Kidney epithelial cell (primary cell): Measurements from ENCODE around the gene CRYAB. TPM values are rescaled to one million over a fixed set of nuclear protein-coding genes. Genes with fewer than 3 reads are reported as not detected.
A peak's percentile ranks its signal among the peaks of the same experiment; 100 is the strongest.

Experiments
- DNase-seq: peaks from one replicate; pipeline ENCODE4 v3.0.0-alpha.2; 2010; ENCODE audit warnings: low read depth
- H3K27me3 ChIP-seq: 2 replicates; pipeline ENCODE4 v1.6.0; 2011; ENCODE audit warnings: low read length; ENCODE audit not compliant: control insufficient read depth, insufficient read depth
- H3K36me3 ChIP-seq: 2 replicates; pipeline ENCODE4 v1.5.1; 2011; ENCODE audit warnings: low read length; ENCODE audit not compliant: control insufficient read depth, insufficient read depth
- H3K4me3 ChIP-seq: 2 replicates; pipeline ENCODE4 v1.5.1; 2011; ENCODE audit warnings: low read depth, mild to moderate bottlenecking, control low read depth, low read length
- total RNA-seq: library from RNA; depleted of rRNA; stranded (reverse); fragments of >200 nt; gene quantifications from 2 replicates; pipeline ENCODE4 v1.2.3, GENCODE V29; 2015
- TF ChIP-seq, protein P1 (sequence below): IDR thresholded peaks from 2 replicates; pipeline ENCODE4 v1.5.1; 2011; ENCODE audit warnings: mild to moderate bottlenecking, moderate library complexity, low read length, control low read depth, inconsistent platforms; ENCODE audit not compliant: insufficient read depth, poor library complexity, severe bottlenecking

Gene CRYAB
- total RNA-seq, 1 donor from 2014 or later = 23.9 TPM

DNA sequence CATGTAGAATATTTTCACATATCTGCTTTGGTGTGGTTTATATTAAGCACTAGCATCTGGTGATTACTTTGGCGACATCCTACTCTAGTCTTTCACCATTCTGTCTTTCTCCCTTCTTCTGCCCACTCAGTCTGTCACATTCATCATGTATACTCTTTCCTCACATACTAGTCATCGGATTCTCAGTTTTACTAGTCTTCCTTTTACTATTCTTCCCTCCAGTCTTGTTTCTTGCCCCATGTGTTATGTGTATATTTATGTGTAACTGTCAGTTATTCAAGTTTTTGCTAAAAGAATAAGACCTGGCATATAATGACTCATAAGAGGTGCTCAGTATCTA, 21.0 kb upstream of the CRYAB start:
- H3K4me3 ChIP-seq = no peak overlapping the region
- H3K27me3 ChIP-seq = no peaks in the 10 kb centered on the region
- H3K36me3 ChIP-seq = no peaks in the 10 kb centered on the region
- no peak for DNase-seq
- TF ChIP-seq, protein P1, sequence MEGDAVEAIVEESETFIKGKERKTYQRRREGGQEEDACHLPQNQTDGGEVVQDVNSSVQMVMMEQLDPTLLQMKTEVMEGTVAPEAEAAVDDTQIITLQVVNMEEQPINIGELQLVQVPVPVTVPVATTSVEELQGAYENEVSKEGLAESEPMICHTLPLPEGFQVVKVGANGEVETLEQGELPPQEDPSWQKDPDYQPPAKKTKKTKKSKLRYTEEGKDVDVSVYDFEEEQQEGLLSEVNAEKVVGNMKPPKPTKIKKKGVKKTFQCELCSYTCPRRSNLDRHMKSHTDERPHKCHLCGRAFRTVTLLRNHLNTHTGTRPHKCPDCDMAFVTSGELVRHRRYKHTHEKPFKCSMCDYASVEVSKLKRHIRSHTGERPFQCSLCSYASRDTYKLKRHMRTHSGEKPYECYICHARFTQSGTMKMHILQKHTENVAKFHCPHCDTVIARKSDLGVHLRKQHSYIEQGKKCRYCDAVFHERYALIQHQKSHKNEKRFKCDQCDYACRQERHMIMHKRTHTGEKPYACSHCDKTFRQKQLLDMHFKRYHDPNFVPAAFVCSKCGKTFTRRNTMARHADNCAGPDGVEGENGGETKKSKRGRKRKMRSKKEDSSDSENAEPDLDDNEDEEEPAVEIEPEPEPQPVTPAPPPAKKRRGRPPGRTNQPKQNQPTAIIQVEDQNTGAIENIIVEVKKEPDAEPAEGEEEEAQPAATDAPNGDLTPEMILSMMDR = no peak

- TF ChIP-seq, protein P1 = no peak
- DNase-seq = no peak
- H3K4me3 ChIP-seq = no peak overlapping the region
- H3K27me3 ChIP-seq = no peaks in the 10 kb centered on the region
- H3K36me3 ChIP-seq = no peaks in the 10 kb centered on the region
These were observed 18.9 kb upstream of the CRYAB start for GRCh38 chr11:111930472-111930871.

GRCh38 chr11:111926505-111927391, 15.2 kb upstream of the CRYAB start:
- peak; percentile 85 for DNase-seq
- Histone ChIP-seq H3K36me3 (no peaks in the 10 kb centered on the region), H3K27me3 (no peaks in the 10 kb centered on the region), H3K4me3 (peak overlapping the region; percentile 34)
- TF ChIP-seq, protein P1 = no peak

DNA sequence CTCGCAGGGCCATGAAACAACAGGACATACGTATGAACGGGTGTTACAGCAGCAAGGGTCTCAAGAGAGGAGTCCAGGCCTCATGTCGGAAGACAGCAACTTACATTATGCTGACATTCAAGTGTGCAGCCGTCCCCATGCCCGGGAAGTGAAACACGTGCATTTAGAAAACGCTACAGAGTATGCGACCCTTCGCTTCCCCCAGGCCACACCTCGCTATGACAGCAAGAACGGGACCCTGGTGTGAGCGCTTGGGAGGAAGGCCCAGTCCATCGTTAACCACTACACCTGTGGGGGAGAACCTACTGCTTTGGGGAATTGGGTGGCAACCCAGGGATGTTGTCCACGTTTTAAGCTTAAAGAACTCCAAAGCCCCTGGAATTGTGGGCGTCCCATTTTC, 14.4 kb upstream of the CRYAB start:
- Histone ChIP-seq H3K4me3 (no peak overlapping the region), H3K27me3 (no peaks in the 10 kb centered on the region), H3K36me3 (no peaks in the 10 kb centered on the region)
- DNase-seq = no peak
- TF ChIP-seq, protein P1 = no peak

GRCh38 chr11:111923951-111924350, 12.4 kb upstream of the CRYAB start:
- Histone ChIP-seq H3K4me3 (no peak overlapping the region), H3K27me3 (no peaks in the 10 kb centered on the region), H3K36me3 (no peaks in the 10 kb centered on the region)
- no peak for DNase-seq
- TF ChIP-seq, protein P1 = no peak

DNA sequence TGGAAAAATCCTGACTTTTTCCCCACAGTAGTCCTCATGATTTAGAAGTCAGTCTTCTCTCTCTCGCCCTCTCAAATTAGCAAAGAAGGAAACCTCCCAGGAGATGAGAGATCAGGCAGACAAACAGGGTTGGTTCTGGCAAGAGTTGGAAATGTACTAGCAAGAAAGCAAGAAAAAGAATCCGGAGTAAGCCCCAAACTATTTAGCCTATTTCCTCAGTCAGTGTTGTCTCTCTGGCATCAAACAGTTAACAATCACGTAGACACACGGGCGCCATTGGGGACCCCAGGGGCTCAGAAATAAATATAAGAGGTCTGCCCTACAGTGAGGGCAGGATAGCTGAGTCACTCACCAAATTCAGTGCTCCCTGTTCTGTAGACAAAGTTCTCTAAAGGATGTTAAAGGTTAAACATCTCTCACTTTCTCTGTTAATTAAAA, 11.8 kb upstream of the CRYAB start:
- TF ChIP-seq, protein P1 = no peak
- no peak for DNase-seq

More for the DNA sequence above, 11.8 kb upstream of the CRYAB start:
- Histone ChIP-seq H3K27me3 (no peaks in the 10 kb centered on the region), H3K4me3 (no peak overlapping the region), H3K36me3 (no peaks in the 10 kb centered on the region)
